Parathyroid adenoma (tissue), 2 donors: ENCODE data around the gene HIF1A.

Experiments used
- H2AFZ ChIP-seq: fragments of 300-600 bp; sonication (generic); one replicate; pipeline ENCODE4 v1.7.0; 2017; ENCODE audit warnings: antibody characterized with exemption, mild to moderate bottlenecking
- H3K27ac ChIP-seq: fragments of 300-600 bp; sonication (generic); one replicate; pipeline ENCODE4 v1.7.0; 2017
- H3K27me3 ChIP-seq: fragments of 300-600 bp; sonication (generic); one replicate; pipeline ENCODE4 v1.7.0; 2017; ENCODE audit warnings: low read length; ENCODE audit not compliant: control insufficient read depth, insufficient read depth
- H3K36me3 ChIP-seq: fragments of 300-600 bp; sonication (generic); one replicate; pipeline ENCODE4 v1.7.0; 2017; ENCODE audit warnings: low read length; ENCODE audit not compliant: control insufficient read depth, insufficient read depth
- H3K4me1 ChIP-seq: fragments of 300-600 bp; sonication (generic); one replicate; pipeline ENCODE4 v1.7.0; 2017; ENCODE audit warnings: control low read depth
- H3K4me2 ChIP-seq: fragments of 300-600 bp; sonication (generic); one replicate; pipeline ENCODE4 v1.7.0; 2017; ENCODE audit warnings: low read length
- H3K4me3 ChIP-seq: fragments of 300-600 bp; sonication (generic); one replicate; pipeline ENCODE4 v1.7.0; 2017; ENCODE audit warnings: low read depth, low read length
- H3K79me2 ChIP-seq: fragments of 300-600 bp; sonication (generic); one replicate; pipeline ENCODE4 v1.7.0; 2017; ENCODE audit warnings: control low read depth
- H3K9ac ChIP-seq: fragments of 300-600 bp; sonication (generic); one replicate; pipeline ENCODE4 v1.7.0; 2017; ENCODE audit warnings: mild to moderate bottlenecking
- H3K9me3 ChIP-seq: fragments of 300-600 bp; sonication (generic); one replicate; pipeline ENCODE4 v1.7.0; 2017; ENCODE audit warnings: low read length; ENCODE audit not compliant: control insufficient read depth
- CTCF ChIP-seq: fragments of 300-600 bp; sonication (generic); IDR thresholded peaks from one replicate; pipeline ENCODE4 v1.7.0; 2017; ENCODE audit warnings: antibody characterized with exemption, mild to moderate bottlenecking
- donor health status: primary hyperparathyroidism.

Gene HIF1A

DNA sequence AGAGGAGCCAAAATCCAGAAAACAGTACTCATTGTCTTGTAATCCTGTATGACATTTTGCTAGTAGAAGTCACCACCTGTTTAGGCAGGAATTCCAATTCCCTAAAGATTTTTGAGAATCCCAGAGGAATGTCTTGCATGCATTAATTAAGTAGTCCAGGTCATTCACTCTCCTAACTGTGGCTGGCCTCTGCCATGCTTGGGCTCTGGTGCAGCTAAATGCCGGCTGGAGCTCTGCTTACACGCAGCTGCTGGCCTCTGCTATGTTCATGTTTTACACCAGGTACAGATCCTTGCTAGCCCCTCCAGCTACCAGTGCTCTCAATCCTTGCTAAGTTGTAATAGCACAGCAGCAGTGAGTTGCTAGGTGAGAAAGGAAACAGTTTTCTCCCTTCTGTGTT is 16.3 kb upstream of the HIF1A start:
- Histone ChIP-seq H3K27me3 (no peaks in the 10 kb centered on the region), H3K4me3 (no peak overlapping the region), H3K9me3 (no peaks in the 10 kb centered on the region), H3K4me1 (no peaks in the 10 kb centered on the region), H3K4me2 (no peak overlapping the region), H3K27ac (no peak overlapping the region), H3K9ac (no peak overlapping the region), H2AFZ (no peak overlapping the region), H3K79me2 (no peaks in the 10 kb centered on the region), H3K36me3 (no peaks in the 10 kb centered on the region)
- no peak for TF ChIP-seq CTCF

DNA sequence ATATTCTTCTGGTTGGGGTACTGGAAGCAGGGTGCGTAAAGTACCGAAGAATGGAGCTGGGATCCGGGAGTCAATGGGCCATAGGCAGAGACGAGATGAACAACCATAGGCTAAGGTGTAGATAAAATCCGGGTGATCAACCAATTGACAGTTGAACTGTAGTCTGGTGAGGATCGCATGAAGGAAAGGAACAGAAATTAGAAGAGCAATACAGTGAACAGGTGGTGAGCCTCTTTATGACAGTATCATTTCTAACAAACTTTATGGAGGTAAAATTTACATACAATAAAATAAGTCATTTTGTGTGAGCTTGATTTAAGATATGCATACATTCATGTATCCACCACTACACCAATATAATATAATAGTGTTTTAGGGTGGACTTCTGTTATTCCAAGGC is 13.9 kb upstream of the HIF1A start:
- H3K36me3 ChIP-seq: no peaks in the 10 kb centered on the region
- no peaks in the 10 kb centered on the region for H3K27me3 ChIP-seq
- no peaks in the 10 kb centered on the region for H3K9me3 ChIP-seq
- H3K4me1 ChIP-seq: no peaks in the 10 kb centered on the region
- no peak for TF ChIP-seq CTCF
- no peak overlapping the region for H2AFZ ChIP-seq
- no peak overlapping the region for H3K4me3 ChIP-seq
- H3K4me2 ChIP-seq: no peak overlapping the region
- H3K27ac ChIP-seq: no peak overlapping the region
- H3K9ac ChIP-seq: no peak overlapping the region
- H3K79me2 ChIP-seq: no peaks in the 10 kb centered on the region

- Histone ChIP-seq H3K27me3 (no peaks in the 10 kb centered on the region), H3K4me2 (no peak overlapping the region), H3K4me1 (no peaks in the 10 kb centered on the region), H3K9ac (no peak overlapping the region), H3K9me3 (no peaks in the 10 kb centered on the region), H3K4me3 (no peak overlapping the region), H3K79me2 (no peaks in the 10 kb centered on the region), H3K27ac (no peak overlapping the region), H3K36me3 (no peaks in the 10 kb centered on the region), H2AFZ (no peak overlapping the region)
- no peak for TF ChIP-seq CTCF
Measured at GRCh38 chr14:61683108-61683507, 12.2 kb upstream of the HIF1A start.

DNA sequence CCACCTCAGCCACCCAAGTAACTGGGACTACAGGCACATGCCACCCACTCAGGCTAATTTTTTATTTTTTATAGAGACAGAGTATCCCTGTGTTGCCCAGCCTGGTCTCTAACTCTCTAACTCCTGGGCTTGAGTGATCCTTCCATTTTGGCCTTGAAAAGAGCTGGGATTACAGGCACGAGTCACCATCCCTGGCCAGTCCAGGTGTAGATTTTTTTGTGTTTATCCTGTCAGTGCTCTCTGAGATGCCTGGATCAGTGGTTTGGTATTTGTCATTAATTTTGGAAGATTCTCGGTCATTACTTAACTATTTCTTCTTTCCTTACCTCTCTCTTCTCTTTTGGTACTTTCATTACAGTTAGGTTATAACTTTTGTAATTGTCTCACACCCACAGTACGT is 5.3 kb upstream of the HIF1A start:
- Histone ChIP-seq H3K9ac (no peak overlapping the region), H3K36me3 (no peaks in the 10 kb centered on the region), H3K4me1 (no peaks in the 10 kb centered on the region), H3K27ac (no peak overlapping the region), H2AFZ (no peak overlapping the region), H3K4me2 (no peak overlapping the region), H3K27me3 (no peaks in the 10 kb centered on the region), H3K9me3 (no peaks in the 10 kb centered on the region), H3K4me3 (no peak overlapping the region), H3K79me2 (no peaks in the 10 kb centered on the region)
- no peak for TF ChIP-seq CTCF

DNA sequence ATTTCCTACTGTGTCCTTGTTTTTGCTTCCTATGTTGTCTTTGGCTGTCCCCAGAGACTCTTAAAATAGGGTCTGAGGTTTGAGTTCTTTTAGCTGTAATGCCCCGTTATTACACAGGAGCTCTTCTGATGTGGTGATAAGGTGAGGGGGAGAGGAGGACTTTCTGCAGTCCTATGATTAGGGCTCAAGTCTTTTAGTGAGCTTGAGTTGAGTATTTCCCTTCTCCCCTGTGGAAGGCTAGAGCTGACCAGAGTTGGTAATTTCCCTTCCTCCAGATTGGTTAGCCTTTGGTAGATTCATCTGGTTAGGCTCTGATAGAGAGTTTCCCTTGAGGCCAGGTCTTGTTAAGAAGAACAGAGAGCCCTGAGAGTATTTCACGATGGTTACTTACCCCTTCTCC is 4.3 kb upstream of the HIF1A start:
- H3K27me3 ChIP-seq: no peaks in the 10 kb centered on the region
- peaks cover 2% of the 10 kb centered on the region for H3K79me2 ChIP-seq

More for the DNA sequence above, 4.3 kb upstream of the HIF1A start:
- Histone ChIP-seq H3K36me3 (no peaks in the 10 kb centered on the region), H2AFZ (no peak overlapping the region), H3K4me2 (no peak overlapping the region), H3K9me3 (no peaks in the 10 kb centered on the region), H3K4me3 (no peak overlapping the region), H3K4me1 (no peaks in the 10 kb centered on the region), H3K9ac (no peak overlapping the region), H3K27ac (no peak overlapping the region)
- no peak for TF ChIP-seq CTCF
